ENCODE measurements around the gene DGLUCY.
"Not testable (repeated sequence)": the region's sequence is repeated elsewhere in the genome, so short reads cannot be mapped to it uniquely, and the experiment has no call there.

The DGLUCY gene

GRCh38 chr14:91254461-91254860 is 140.6 kb downstream of the DGLUCY start:
- H3K4me3 Mint-ChIP-seq: peak overlapping the region; percentile 79
- DNase-seq (ENCODE audit: low spot score in 2 of 2) (no peak), ATAC-seq (ENCODE audit: low read depth) (no peak)
- H3K4me1 Mint-ChIP-seq: peaks cover 39% of the 10 kb centered on the region
- H3K36me3 Mint-ChIP-seq: no peaks in the 10 kb centered on the region
- H3K27me3 Mint-ChIP-seq: no peaks in the 10 kb centered on the region
- H3K27ac Mint-ChIP-seq: peak overlapping the region; percentile 6
- no peaks in the 10 kb centered on the region for H3K9me3 Mint-ChIP-seq

GRCh38 chr14:91255026-91255695 is 141.3 kb downstream of the DGLUCY start:
- Mint-ChIP-seq H3K27ac (no peak overlapping the region), H3K9me3 (no peaks in the 10 kb centered on the region), H3K4me1 (peaks cover 32% of the 10 kb centered on the region), H3K27me3 (no peaks in the 10 kb centered on the region), H3K36me3 (no peaks in the 10 kb centered on the region), H3K4me3 (no peak overlapping the region)
- DNase-seq (ENCODE audit: low spot score in 2 of 2) (no peak), ATAC-seq (ENCODE audit: low read depth) (no peak)

GRCh38 chr14:91256661-91257060 is 142.8 kb downstream of the DGLUCY start:
- Mint-ChIP-seq H3K4me1 (peaks cover 24% of the 10 kb centered on the region), H3K27ac (no peak overlapping the region), H3K9me3 (peaks cover 1% of the 10 kb centered on the region), H3K4me3 (no peak overlapping the region), H3K27me3 (no peaks in the 10 kb centered on the region), H3K36me3 (peaks cover 1% of the 10 kb centered on the region)
- no peak for ATAC-seq (ENCODE audit: low read depth)
- DNase-seq (ENCODE audit: low spot score in 2 of 2): no peak

- ATAC-seq (ENCODE audit: low read depth): no peak
- Mint-ChIP-seq H3K9me3 (peaks cover 1% of the 10 kb centered on the region), H3K4me3 (no peak overlapping the region), H3K27me3 (no peaks in the 10 kb centered on the region), H3K4me1 (peaks cover 20% of the 10 kb centered on the region), H3K27ac (no peak overlapping the region), H3K36me3 (peaks cover 1% of the 10 kb centered on the region)
- DNase-seq (ENCODE audit: low spot score in 2 of 2): no peak
Measured at GRCh38 chr14:91257328-91258010, 143.6 kb downstream of the DGLUCY start.

- H3K27ac Mint-ChIP-seq: no peak overlapping the region
- ATAC-seq (ENCODE audit: low read depth) (no peak), DNase-seq (ENCODE audit: low spot score in 2 of 2) (no peak)
- peaks cover 18% of the 10 kb centered on the region for H3K4me1 Mint-ChIP-seq
- H3K4me3 Mint-ChIP-seq: no peak overlapping the region
- H3K27me3 Mint-ChIP-seq: no peaks in the 10 kb centered on the region
- H3K9me3 Mint-ChIP-seq: peaks cover 1% of the 10 kb centered on the region
- peaks cover 1% of the 10 kb centered on the region for H3K36me3 Mint-ChIP-seq
Measured at GRCh38 chr14:91258011-91258618, 144.2 kb downstream of the DGLUCY start.

- DNase-seq (ENCODE audit: low spot score in 2 of 2): no peak
- Mint-ChIP-seq H3K4me1 (peaks cover 16% of the 10 kb centered on the region), H3K36me3 (peaks cover 1% of the 10 kb centered on the region), H3K27me3 (no peaks in the 10 kb centered on the region), H3K9me3 (peaks cover 1% of the 10 kb centered on the region), H3K27ac (no peak overlapping the region), H3K4me3 (no peak overlapping the region)
- ATAC-seq (ENCODE audit: low read depth): no peak
Measured at GRCh38 chr14:91258876-91259275, 145.0 kb downstream of the DGLUCY start.

GRCh38 chr14:91261115-91261514 is 147.2 kb downstream of the DGLUCY start:
- no peak overlapping the region for H3K27ac Mint-ChIP-seq
- no peak overlapping the region for H3K4me3 Mint-ChIP-seq
- no peak for DNase-seq (ENCODE audit: low spot score in 2 of 2)

GRCh38 chr14:91261986-91262549 is 148.2 kb downstream of the DGLUCY start:
- peaks cover 1% of the 10 kb centered on the region for H3K36me3 Mint-ChIP-seq
- no peak overlapping the region for H3K4me3 Mint-ChIP-seq
- peaks cover 13% of the 10 kb centered on the region for H3K4me1 Mint-ChIP-seq
- H3K9me3 Mint-ChIP-seq: peaks cover 1% of the 10 kb centered on the region
- DNase-seq (ENCODE audit: low spot score in 2 of 2): no peak
- no peak for ATAC-seq (ENCODE audit: low read depth)
- no peak overlapping the region for H3K27ac Mint-ChIP-seq
- peaks cover 2% of the 10 kb centered on the region for H3K27me3 Mint-ChIP-seq

More at GRCh38 chr14:91261115-91261514, 147.2 kb downstream of the DGLUCY start:
- H3K9me3 Mint-ChIP-seq: peaks cover 1% of the 10 kb centered on the region
- peaks cover 13% of the 10 kb centered on the region for H3K4me1 Mint-ChIP-seq
- H3K27me3 Mint-ChIP-seq: peaks cover 2% of the 10 kb centered on the region
- peaks cover 1% of the 10 kb centered on the region for H3K36me3 Mint-ChIP-seq
- ATAC-seq (ENCODE audit: low read depth): no peak

- ATAC-seq (ENCODE audit: low read depth) (no peak), DNase-seq (ENCODE audit: low spot score in 2 of 2) (no peak)
- Mint-ChIP-seq H3K4me1 (peaks cover 7% of the 10 kb centered on the region), H3K4me3 (no peak overlapping the region), H3K27ac (peak overlapping the region; percentile 7), H3K9me3 (peaks cover 1% of the 10 kb centered on the region), H3K36me3 (peaks cover 11% of the 10 kb centered on the region), H3K27me3 (peaks cover 2% of the 10 kb centered on the region)
Measured at GRCh38 chr14:91263329-91263728, 149.5 kb downstream of the DGLUCY start.

GRCh38 chr14:91264151-91265150 is 150.6 kb downstream of the DGLUCY start:
- Mint-ChIP-seq H3K4me3 (peak overlapping the region; percentile 37), H3K36me3 (peaks cover 16% of the 10 kb centered on the region), H3K27me3 (peaks cover 2% of the 10 kb centered on the region), H3K27ac (peak overlapping the region; percentile 14), H3K9me3 (peaks cover 1% of the 10 kb centered on the region), H3K4me1 (peaks cover 11% of the 10 kb centered on the region)
- DNase-seq (ENCODE audit: low spot score in 2 of 2): peak in 1 of 2 donors; percentile 27
- ATAC-seq (ENCODE audit: low read depth): peak; percentile 61

- ATAC-seq (ENCODE audit: low read depth) (no peak), DNase-seq (ENCODE audit: low spot score in 2 of 2) (no peak)
- Mint-ChIP-seq H3K4me1 (peaks cover 11% of the 10 kb centered on the region), H3K4me3 (peak overlapping the region; percentile 59), H3K36me3 (peaks cover 20% of the 10 kb centered on the region), H3K9me3 (peaks cover 1% of the 10 kb centered on the region), H3K27me3 (peaks cover 2% of the 10 kb centered on the region), H3K27ac (no peak overlapping the region)
Measured at GRCh38 chr14:91265404-91265803, 151.5 kb downstream of the DGLUCY start.

- peaks cover 11% of the 10 kb centered on the region for H3K4me1 Mint-ChIP-seq
- H3K27me3 Mint-ChIP-seq; DNase-seq (ENCODE audit: low spot score in 2 of 2); H3K4me3 Mint-ChIP-seq; H3K9me3 Mint-ChIP-seq; ATAC-seq (ENCODE audit: low read depth); H3K27ac Mint-ChIP-seq: not testable (repeated sequence)
- H3K36me3 Mint-ChIP-seq: peaks cover 22% of the 10 kb centered on the region
Measured at GRCh38 chr14:91266276-91266675, 152.4 kb downstream of the DGLUCY start.

GRCh38 chr14:91267965-91268437 is 154.1 kb downstream of the DGLUCY start:
- ATAC-seq (ENCODE audit: low read depth) (no peak), DNase-seq (ENCODE audit: low spot score in 2 of 2) (no peak)
- Mint-ChIP-seq H3K4me3 (no peak overlapping the region), H3K27ac (peak overlapping the region; percentile 72), H3K27me3 (peaks cover 2% of the 10 kb centered on the region), H3K36me3 (peaks cover 28% of the 10 kb centered on the region), H3K4me1 (peaks cover 11% of the 10 kb centered on the region), H3K9me3 (no peaks in the 10 kb centered on the region)
